Stimulated activated memory B cell treated with anti-CD40 and anti-IgM and Interleukin-4, amounts not matched to agents 10 μg/mL and 1 μg/mL and 100 μg/mL, for 72 hours (primary cell): ENCODE measurements around the gene ENPP1.

Experiments
- ATAC-seq: fragments of 150-1000 bp; cut with Tn5 transposase; 2 replicates; pipeline ENCODE4 v1.10.0; 2021
- H3K27ac Mint-ChIP-seq: one replicate; pipeline ENCODE4 v1.8.0; 2022; ENCODE audit warnings: mild to moderate bottlenecking, mixed read lengths
- H3K27me3 Mint-ChIP-seq: one replicate; pipeline ENCODE4 v1.8.0; 2022; ENCODE audit warnings: mixed read lengths
- H3K36me3 Mint-ChIP-seq: one replicate; pipeline ENCODE4 v1.8.0; 2022; ENCODE audit warnings: mixed read lengths
- H3K4me1 Mint-ChIP-seq: one replicate; pipeline ENCODE4 v1.8.0; 2022; ENCODE audit warnings: mixed read lengths
- H3K4me3 Mint-ChIP-seq: one replicate; pipeline ENCODE4 v1.8.0; 2022; ENCODE audit warnings: mild to moderate bottlenecking, moderate library complexity, mixed read lengths
- H3K9me3 Mint-ChIP-seq: one replicate; pipeline ENCODE4 v1.8.0; 2022; ENCODE audit warnings: mixed read lengths

ENPP1 gene

GRCh38 chr6:131918650-131919355, 111.0 kb downstream of the ENPP1 start:
- Mint-ChIP-seq H3K4me3 (no peak overlapping the region), H3K27me3 (peaks cover 49% of the 10 kb centered on the region), H3K9me3 (peaks cover 13% of the 10 kb centered on the region), H3K36me3 (no peaks in the 10 kb centered on the region), H3K4me1 (peaks cover 14% of the 10 kb centered on the region), H3K27ac (no peak overlapping the region)
- no peak for ATAC-seq

DNA sequence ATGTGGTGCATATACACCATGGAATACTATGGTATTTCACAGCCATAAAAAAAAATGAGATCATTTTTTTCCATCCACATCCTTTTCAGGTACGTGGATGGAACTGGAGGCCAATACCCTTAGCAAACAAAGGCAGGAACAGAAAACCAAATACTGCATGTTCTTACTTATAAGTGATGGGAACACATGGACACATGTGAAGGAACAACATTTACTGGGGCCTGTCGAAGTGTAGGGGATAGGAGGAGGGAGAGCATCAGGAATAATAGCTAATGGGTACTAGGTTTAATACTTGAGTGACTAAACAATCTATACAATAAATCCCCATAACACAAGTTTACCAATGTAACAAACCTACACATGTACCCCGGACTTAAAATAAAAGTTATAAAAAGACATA, 112.8 kb downstream of the ENPP1 start:
- Mint-ChIP-seq H3K4me3 (no peak overlapping the region), H3K27ac (no peak overlapping the region), H3K27me3 (peaks cover 37% of the 10 kb centered on the region), H3K36me3 (no peaks in the 10 kb centered on the region), H3K9me3 (peaks cover 13% of the 10 kb centered on the region), H3K4me1 (peaks cover 14% of the 10 kb centered on the region)
- no peak for ATAC-seq

GRCh38 chr6:131923356-131923755, 115.5 kb downstream of the ENPP1 start:
- Mint-ChIP-seq H3K4me3 (no peak overlapping the region), H3K4me1 (no peaks in the 10 kb centered on the region), H3K9me3 (peaks cover 7% of the 10 kb centered on the region), H3K27me3 (peaks cover 10% of the 10 kb centered on the region), H3K36me3 (no peaks in the 10 kb centered on the region), H3K27ac (no peak overlapping the region)
- no peak for ATAC-seq

DNA sequence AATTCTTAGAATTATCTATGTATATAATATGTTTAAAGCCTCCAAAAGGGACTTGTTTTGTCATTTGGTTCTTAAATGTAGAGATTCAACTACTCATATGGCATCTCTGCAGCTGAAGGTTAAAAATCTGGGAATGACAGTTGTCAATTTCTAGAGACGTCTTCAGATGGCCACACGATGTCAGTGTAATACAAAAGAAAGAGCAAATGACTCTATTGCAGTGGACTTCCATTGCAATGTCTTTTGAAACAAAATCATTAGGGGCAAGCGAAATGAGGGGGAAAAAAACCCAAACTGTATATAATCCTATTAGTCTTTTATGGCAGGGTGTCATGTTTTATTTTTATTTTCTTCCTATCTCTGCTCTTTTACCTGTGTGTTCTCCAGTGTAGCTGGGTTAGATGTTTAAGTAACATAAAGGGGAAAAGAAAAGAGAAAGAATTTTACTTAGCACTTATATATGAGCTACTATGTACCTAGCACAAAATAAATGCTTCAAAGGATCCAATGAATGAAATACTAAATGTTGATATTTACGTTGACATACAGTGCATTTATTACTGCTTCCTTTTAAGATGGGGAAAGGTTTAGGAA, 117.2 kb downstream of the ENPP1 start:
- ATAC-seq = no peak

GRCh38 chr6:131929264-131929663, 121.4 kb downstream of the ENPP1 start:
- no peaks in the 10 kb centered on the region for H3K4me1 Mint-ChIP-seq
- no peak for ATAC-seq
- no peaks in the 10 kb centered on the region for H3K36me3 Mint-ChIP-seq
- no peak overlapping the region for H3K27ac Mint-ChIP-seq
- peaks cover 22% of the 10 kb centered on the region for H3K27me3 Mint-ChIP-seq
- H3K9me3 Mint-ChIP-seq = no peaks in the 10 kb centered on the region
- H3K4me3 Mint-ChIP-seq = no peak overlapping the region

More for the DNA sequence above, 117.2 kb downstream of the ENPP1 start:
- H3K9me3 Mint-ChIP-seq = peaks cover 7% of the 10 kb centered on the region
- no peak overlapping the region for H3K4me3 Mint-ChIP-seq
- H3K4me1 Mint-ChIP-seq = no peaks in the 10 kb centered on the region
- no peaks in the 10 kb centered on the region for H3K27me3 Mint-ChIP-seq
- H3K36me3 Mint-ChIP-seq = no peaks in the 10 kb centered on the region
- no peak overlapping the region for H3K27ac Mint-ChIP-seq

DNA sequence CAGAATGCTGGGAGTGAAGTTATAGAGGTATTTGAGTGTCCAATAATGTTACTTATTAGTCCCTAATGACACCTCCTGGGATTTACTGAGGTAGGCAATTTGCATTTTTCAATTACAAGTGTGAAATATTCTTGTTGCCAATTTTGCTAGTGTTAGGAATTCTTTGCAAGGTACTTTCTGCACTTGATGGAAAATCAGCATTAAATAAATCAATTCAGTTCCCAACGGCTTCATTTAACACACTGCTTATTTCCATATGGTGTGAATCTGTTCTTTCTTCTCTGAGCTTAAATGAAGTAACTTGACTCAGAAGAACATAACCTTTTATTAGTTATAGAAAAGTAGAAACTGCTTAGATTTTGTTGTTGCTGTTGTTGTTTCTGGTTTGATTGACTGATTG, 122.2 kb downstream of the ENPP1 start:
- no peak overlapping the region for H3K27ac Mint-ChIP-seq
- H3K4me1 Mint-ChIP-seq = no peaks in the 10 kb centered on the region
- H3K36me3 Mint-ChIP-seq = no peaks in the 10 kb centered on the region
- H3K4me3 Mint-ChIP-seq = no peak overlapping the region
- H3K9me3 Mint-ChIP-seq = no peaks in the 10 kb centered on the region
- H3K27me3 Mint-ChIP-seq = peaks cover 22% of the 10 kb centered on the region
- ATAC-seq = no peak

- Mint-ChIP-seq H3K9me3 (no peaks in the 10 kb centered on the region), H3K27ac (no peak overlapping the region), H3K27me3 (peaks cover 22% of the 10 kb centered on the region), H3K4me1 (no peaks in the 10 kb centered on the region), H3K4me3 (no peak overlapping the region), H3K36me3 (no peaks in the 10 kb centered on the region)
- no peak for ATAC-seq
Measured at GRCh38 chr6:131931063-131931750, 123.4 kb downstream of the ENPP1 start.

GRCh38 chr6:131936156-131936555, 128.3 kb downstream of the ENPP1 start:
- Mint-ChIP-seq H3K27me3 (peaks cover 13% of the 10 kb centered on the region), H3K27ac (no peak overlapping the region), H3K36me3 (no peaks in the 10 kb centered on the region), H3K4me1 (no peaks in the 10 kb centered on the region), H3K4me3 (no peak overlapping the region), H3K9me3 (no peaks in the 10 kb centered on the region)
- ATAC-seq = no peak

DNA sequence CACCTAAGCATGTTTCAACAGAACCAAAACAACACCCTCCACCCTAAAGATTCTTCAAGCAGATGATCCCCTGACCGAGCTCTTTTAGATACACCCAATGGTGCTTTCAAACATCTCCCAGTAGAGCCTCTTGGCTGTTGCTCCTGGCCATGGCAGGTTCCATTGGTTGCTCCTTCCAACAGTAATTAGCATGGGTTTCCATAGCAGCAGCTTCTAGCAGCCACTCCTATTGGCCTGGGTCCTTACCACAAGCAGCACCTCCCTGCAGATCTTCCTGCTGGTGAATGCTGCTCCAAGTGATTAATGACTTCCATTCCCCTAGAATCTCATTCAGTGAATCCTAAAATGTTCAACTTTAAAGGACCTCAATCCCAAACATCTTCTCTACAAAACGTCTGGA, 129.4 kb downstream of the ENPP1 start:
- Mint-ChIP-seq H3K36me3 (no peaks in the 10 kb centered on the region), H3K27me3 (peaks cover 13% of the 10 kb centered on the region), H3K9me3 (no peaks in the 10 kb centered on the region), H3K4me1 (no peaks in the 10 kb centered on the region), H3K4me3 (no peak overlapping the region), H3K27ac (no peak overlapping the region)
- no peak for ATAC-seq

DNA sequence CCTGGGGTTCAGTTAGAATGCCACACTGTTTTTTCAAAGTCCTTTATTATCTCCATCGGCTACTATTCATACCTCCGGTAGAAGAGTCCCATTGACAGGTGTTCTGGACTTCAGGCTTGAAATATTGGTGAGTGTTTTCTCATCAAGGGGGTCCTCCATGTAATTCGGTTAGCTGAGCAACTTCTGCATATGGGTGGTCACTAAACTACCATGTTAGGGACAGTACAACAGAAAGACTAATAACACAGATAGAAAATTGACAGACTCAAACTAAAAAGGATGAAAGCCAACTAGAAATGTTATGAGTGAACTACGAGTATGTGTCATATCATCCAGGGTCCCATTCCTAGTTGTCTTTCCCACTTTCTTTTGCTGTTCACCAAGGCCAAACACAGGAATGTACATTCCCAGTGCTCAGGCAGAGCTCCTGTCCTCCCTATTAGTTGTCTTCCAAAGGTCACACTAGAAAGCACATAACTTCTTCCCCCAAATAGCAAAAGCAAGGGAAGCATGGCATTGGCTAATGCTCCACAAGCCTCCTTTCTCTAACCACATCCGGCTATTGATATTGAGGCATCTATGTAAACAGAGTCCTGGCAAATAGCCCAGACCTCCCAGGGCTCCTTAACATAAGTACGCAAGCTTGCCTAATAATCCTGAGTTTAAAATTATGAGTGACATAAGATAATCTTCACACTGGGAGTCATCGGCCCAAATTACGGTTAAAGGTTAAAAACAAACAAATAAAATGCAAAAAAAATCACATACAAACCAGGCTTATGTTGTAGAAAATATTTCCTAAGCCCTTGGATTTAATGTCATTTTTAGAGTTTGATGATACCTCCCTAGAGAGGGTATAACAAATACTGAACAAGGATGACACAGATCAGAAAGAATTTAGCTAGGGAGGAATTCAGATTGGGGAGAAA, 130.1 kb downstream of the ENPP1 start:
- H3K27ac Mint-ChIP-seq = no peak overlapping the region
- no peak overlapping the region for H3K4me3 Mint-ChIP-seq
- no peaks in the 10 kb centered on the region for H3K9me3 Mint-ChIP-seq
- H3K36me3 Mint-ChIP-seq = no peaks in the 10 kb centered on the region
- H3K27me3 Mint-ChIP-seq = peaks cover 9% of the 10 kb centered on the region
- no peaks in the 10 kb centered on the region for H3K4me1 Mint-ChIP-seq
- no peak for ATAC-seq
